ENCODE results near the gene SRSF3.

DNA sequence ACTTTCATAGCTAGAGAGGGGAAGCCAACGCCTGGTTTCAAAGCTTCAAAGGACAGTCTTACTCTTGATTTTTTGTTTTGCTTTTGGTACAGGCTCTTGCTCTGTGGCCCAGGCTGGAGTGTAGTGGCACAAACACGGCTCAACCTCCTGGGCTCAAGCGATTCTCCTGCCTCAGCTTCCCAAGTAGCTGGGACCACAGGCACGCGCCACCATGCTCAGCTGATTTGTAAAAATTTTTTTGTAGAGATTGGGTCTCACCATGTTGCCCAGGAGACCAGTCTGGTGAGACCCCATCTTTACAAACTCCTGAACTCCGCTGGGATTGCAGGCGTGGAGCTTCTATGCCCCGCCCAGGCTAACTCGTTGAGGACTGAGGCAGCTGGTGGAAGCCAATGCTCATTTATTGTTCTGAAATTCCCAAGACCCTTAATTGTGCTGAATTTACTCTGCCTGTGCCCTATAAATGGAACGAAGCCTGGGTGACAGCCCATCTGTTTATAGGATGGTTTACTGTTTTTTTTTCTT, 18.0 kb downstream of the SRSF3 start:
- TF ChIP-seq CTCF (IDR thresholded peaks at IDR 0.05) (no peak), EZH2 (IDR thresholded peaks at IDR 0.05; ENCODE audit: borderline replicate concordance, insufficient read depth, low read depth, low read length, poor library complexity, severe bottlenecking) (no peak)

Measured in B cell (primary cell).